ENCODE data around the gene TEX19.
"Not testable (repeated sequence)": the region's sequence is repeated elsewhere in the genome, so short reads cannot be mapped to it uniquely, and the experiment has no call there.

TEX19 gene

GRCh38 chr17:82373731-82374625 lies 14.9 kb downstream of the TEX19 start:
- H3K36me3 ChIP-seq (replicated peaks), result no peaks in the 10 kb centered on the region
- H3K27ac ChIP-seq, result no peak overlapping the region
- peaks cover 52% of the 10 kb centered on the region for H3K27me3 ChIP-seq (replicated peaks)
- H3K4me3 ChIP-seq (ENCODE audit: low read depth, low read length), result no peak overlapping the region
- in situ Hi-C loops (cut with HindIII; ENCODE audit: low pct_ligation_motif_present, low sequenced_read_pairs), result no loop called here
- no peak for TF ChIP-seq CTCF (IDR thresholded peaks at IDR 0.05; ENCODE audit: low read depth, low read length, missing control alignments)
- DNase-seq, result no peak

GRCh38 chr17:82374626-82375331 lies 15.7 kb downstream of the TEX19 start:
- H3K27me3 ChIP-seq (replicated peaks), result peaks cover 49% of the 10 kb centered on the region
- H3K36me3 ChIP-seq (replicated peaks), result no peaks in the 10 kb centered on the region
- in situ Hi-C loops (cut with HindIII; ENCODE audit: low pct_ligation_motif_present, low sequenced_read_pairs), result no loop called here
- no peak overlapping the region for H3K27ac ChIP-seq
- no peak for TF ChIP-seq CTCF (IDR thresholded peaks at IDR 0.05; ENCODE audit: low read depth, low read length, missing control alignments)
- DNase-seq, result no peak
- H3K4me3 ChIP-seq (ENCODE audit: low read depth, low read length), result no peak overlapping the region

- H3K36me3 ChIP-seq (replicated peaks), result no peaks in the 10 kb centered on the region
- H3K27ac ChIP-seq, result no peak overlapping the region
- no peak for TF ChIP-seq CTCF (IDR thresholded peaks at IDR 0.05; ENCODE audit: low read depth, low read length, missing control alignments)
- H3K4me3 ChIP-seq (ENCODE audit: low read depth, low read length), result no peak overlapping the region
- in situ Hi-C loops (cut with HindIII; ENCODE audit: low pct_ligation_motif_present, low sequenced_read_pairs), result no loop called here
- peaks cover 43% of the 10 kb centered on the region for H3K27me3 ChIP-seq (replicated peaks)
- no peak for DNase-seq
These were observed 16.5 kb downstream of the TEX19 start for GRCh38 chr17:82375359-82376041.

GRCh38 chr17:82376042-82376730 lies 17.1 kb downstream of the TEX19 start:
- Histone ChIP-seq H3K27ac (no peak overlapping the region), H3K4me3 (ENCODE audit: low read depth, low read length) (no peak overlapping the region), H3K36me3 (replicated peaks) (no peaks in the 10 kb centered on the region), H3K27me3 (replicated peaks) (peaks cover 36% of the 10 kb centered on the region)
- DNase-seq, result no peak
- no peak for TF ChIP-seq CTCF (IDR thresholded peaks at IDR 0.05; ENCODE audit: low read depth, low read length, missing control alignments)
- in situ Hi-C loops (cut with HindIII; ENCODE audit: low pct_ligation_motif_present, low sequenced_read_pairs), result no loop called here

GRCh38 chr17:82377294-82377693 lies 18.2 kb downstream of the TEX19 start:
- in situ Hi-C loops (cut with HindIII; ENCODE audit: low pct_ligation_motif_present, low sequenced_read_pairs); H3K27ac ChIP-seq; H3K36me3 ChIP-seq (replicated peaks); DNase-seq; H3K4me3 ChIP-seq (ENCODE audit: low read depth, low read length): not testable (repeated sequence)
- H3K27me3 ChIP-seq (replicated peaks), result peaks cover 25% of the 10 kb centered on the region

Data from brain microvascular endothelial cell (primary cell).